ENCODE results near the gene PTPRD. TPM values are rescaled to one million over a fixed set of nuclear protein-coding genes. Genes with fewer than 3 reads are reported as not detected.

The PTPRD gene
- total and polyA plus RNA-seq, 10 donors, result 0.08 to 11.7 (median 2.9) TPM

DNA sequence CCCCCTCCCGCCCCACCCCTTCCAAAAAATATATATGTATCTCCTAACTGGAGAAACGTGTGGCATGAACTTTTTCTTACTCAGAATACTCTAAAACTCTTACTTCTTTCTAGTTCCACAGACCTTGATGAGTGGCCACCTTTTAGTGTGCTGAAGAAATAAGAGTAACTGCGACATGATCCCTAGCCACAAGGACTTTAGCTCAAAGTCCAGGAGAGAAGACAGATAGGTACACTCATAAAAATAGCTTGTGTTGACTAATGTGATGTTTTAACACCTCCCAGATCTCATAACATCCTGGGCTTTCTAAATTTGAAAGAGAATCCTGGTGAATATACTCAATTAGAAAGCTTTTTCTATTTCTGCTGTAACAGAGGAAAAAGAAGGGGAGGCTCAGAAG, 1808.2 kb downstream of the PTPRD start:
- DNase-seq, result no peak

DNA sequence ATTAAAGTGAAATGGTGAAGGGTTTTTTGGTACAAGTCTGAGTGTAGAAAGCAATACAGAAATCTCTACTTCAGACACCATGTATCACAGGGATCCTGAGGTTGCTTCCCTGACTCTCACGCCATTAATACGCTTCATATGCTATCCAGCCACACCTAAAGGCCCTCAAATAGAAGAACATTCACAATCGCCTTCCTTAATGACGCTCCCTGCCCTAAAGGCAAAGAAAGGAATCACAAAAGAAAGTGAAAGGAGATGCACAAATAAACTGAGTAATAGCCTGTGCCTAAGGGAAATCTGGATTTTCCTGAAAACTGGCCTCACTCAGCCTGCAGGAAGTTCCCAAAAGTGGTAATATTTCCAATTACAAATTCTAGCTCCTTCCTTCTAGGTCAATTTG, 1810.6 kb downstream of the PTPRD start:
- no peak for DNase-seq
- Histone ChIP-seq H3K9me3 (no peaks in the 10 kb centered on the region), H3K27me3 (replicated peaks in 1 of 7) (no peaks in the 10 kb centered on the region), H3K4me1 (no peaks in the 10 kb centered on the region), H3K4me3 (no peak overlapping the region), H3K27ac (no peak overlapping the region), H3K36me3 (no peaks in the 10 kb centered on the region)
- TF ChIP-seq, protein P1, sequence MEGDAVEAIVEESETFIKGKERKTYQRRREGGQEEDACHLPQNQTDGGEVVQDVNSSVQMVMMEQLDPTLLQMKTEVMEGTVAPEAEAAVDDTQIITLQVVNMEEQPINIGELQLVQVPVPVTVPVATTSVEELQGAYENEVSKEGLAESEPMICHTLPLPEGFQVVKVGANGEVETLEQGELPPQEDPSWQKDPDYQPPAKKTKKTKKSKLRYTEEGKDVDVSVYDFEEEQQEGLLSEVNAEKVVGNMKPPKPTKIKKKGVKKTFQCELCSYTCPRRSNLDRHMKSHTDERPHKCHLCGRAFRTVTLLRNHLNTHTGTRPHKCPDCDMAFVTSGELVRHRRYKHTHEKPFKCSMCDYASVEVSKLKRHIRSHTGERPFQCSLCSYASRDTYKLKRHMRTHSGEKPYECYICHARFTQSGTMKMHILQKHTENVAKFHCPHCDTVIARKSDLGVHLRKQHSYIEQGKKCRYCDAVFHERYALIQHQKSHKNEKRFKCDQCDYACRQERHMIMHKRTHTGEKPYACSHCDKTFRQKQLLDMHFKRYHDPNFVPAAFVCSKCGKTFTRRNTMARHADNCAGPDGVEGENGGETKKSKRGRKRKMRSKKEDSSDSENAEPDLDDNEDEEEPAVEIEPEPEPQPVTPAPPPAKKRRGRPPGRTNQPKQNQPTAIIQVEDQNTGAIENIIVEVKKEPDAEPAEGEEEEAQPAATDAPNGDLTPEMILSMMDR (IDR thresholded peaks at IDR 0.05 in 8 of 11, conservative IDR thresholded peaks at IDR 0.05 in 3 of 11), result no peak
- TF ChIP-seq POLR2A (IDR thresholded peaks at IDR 0.05) (no peak), POLR2AphosphoS5 (IDR thresholded peaks at IDR 0.05) (no peak)
- intact Hi-C loops (cut with DNase I; ENCODE audit: low total_unique reads), result no loop called here
- WGBS, 5 donors, result 80 to 92% (median 87%) methylated on average over 4 of the region's 4 CpGs

More for the DNA sequence above, 1808.2 kb downstream of the PTPRD start:
- TF ChIP-seq, protein P1 (IDR thresholded peaks at IDR 0.05 in 8 of 11, conservative IDR thresholded peaks at IDR 0.05 in 3 of 11), result no peak
- no peak for TF ChIP-seq POLR2A (IDR thresholded peaks at IDR 0.05)
- TF ChIP-seq POLR2AphosphoS5 (IDR thresholded peaks at IDR 0.05), result no peak
- Histone ChIP-seq H3K4me3 (no peak overlapping the region), H3K4me1 (no peaks in the 10 kb centered on the region), H3K27ac (no peak overlapping the region), H3K27me3 (replicated peaks in 1 of 7) (no peaks in the 10 kb centered on the region), H3K9me3 (no peaks in the 10 kb centered on the region), H3K36me3 (no peaks in the 10 kb centered on the region)
- 79 to 92% (median 83%) methylated on average over 3 of the region's 3 CpGs for WGBS, 5 donors
- intact Hi-C loops (cut with DNase I; ENCODE audit: low total_unique reads), result no loop called here

DNA sequence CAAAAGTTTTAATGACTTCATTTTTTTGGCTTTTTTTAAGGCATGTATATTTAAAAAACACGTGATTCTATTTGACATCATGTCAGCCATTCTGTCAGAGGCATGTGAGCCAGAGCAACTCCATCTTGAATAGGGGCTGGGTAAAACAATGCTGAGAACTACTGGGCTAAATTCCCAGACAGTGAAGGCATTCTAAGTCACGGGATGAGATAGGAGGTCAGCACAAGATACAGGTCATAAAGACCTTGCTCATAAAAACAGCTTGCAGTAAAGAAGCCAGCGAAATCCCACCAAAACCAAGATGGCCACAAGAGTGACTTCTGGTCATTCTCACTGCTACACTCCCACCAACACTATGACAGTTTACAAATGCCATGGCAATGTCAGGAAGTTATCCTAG, 1812.6 kb downstream of the PTPRD start:
- Histone ChIP-seq H3K4me1 (no peaks in the 10 kb centered on the region), H3K27me3 (replicated peaks in 1 of 7) (no peaks in the 10 kb centered on the region), H3K36me3 (no peaks in the 10 kb centered on the region), H3K4me3 (no peak overlapping the region), H3K27ac (no peak overlapping the region), H3K9me3 (no peaks in the 10 kb centered on the region)
- TF ChIP-seq POLR2A (IDR thresholded peaks at IDR 0.05) (no peak), POLR2AphosphoS5 (IDR thresholded peaks at IDR 0.05) (no peak)
- TF ChIP-seq, protein P1 (IDR thresholded peaks at IDR 0.05 in 8 of 11, conservative IDR thresholded peaks at IDR 0.05 in 3 of 11), result no peak
- DNase-seq, result no peak
- intact Hi-C loops (cut with DNase I; ENCODE audit: low total_unique reads), result no loop called here
- WGBS, 5 donors, result 72 to 87% (median 77%) methylated on average over 3 of the region's 3 CpGs

DNA sequence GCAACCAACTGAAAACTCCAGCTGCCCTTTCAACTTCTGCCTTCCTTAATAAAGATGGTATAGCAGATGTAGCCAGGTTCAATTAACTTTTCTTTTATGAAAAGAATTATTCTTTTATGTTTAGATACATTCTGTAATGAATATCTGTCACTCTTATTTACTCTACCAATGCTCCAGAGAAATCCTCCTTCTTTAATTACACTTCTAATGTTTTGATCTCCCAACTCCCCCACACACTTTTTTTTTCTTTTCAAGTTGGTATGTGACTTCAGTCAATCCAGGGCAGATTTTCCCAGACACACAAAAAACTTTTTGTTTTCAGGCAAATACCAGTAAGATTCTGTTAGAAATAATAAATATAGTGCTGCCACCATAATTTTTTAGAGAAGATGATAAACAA, 1813.2 kb downstream of the PTPRD start:
- intact Hi-C loops (cut with DNase I; ENCODE audit: low total_unique reads), result no loop called here
- Histone ChIP-seq H3K4me3 (no peak overlapping the region), H3K27ac (no peak overlapping the region), H3K36me3 (no peaks in the 10 kb centered on the region), H3K4me1 (no peaks in the 10 kb centered on the region), H3K9me3 (no peaks in the 10 kb centered on the region), H3K27me3 (replicated peaks in 1 of 7) (no peaks in the 10 kb centered on the region)
- TF ChIP-seq, protein P1 (IDR thresholded peaks at IDR 0.05 in 8 of 11, conservative IDR thresholded peaks at IDR 0.05 in 3 of 11), result no peak
- no peak for TF ChIP-seq POLR2AphosphoS5 (IDR thresholded peaks at IDR 0.05)
- no peak for TF ChIP-seq POLR2A (IDR thresholded peaks at IDR 0.05)
- DNase-seq, result no peak
